ELF-1 (cell line): Measurements from ENCODE around the gene CAPG.
"Not testable (repeated sequence)": the region's sequence is repeated elsewhere in the genome, so short reads cannot be mapped to it uniquely, and the experiment has no call there.

ENCODE experiments used
- DNase-seq: peaks from one replicate; pipeline ENCODE4 v3.0.0-alpha.2; 2016; ENCODE audit warnings: low read depth, low spot score

The CAPG gene

DNA sequence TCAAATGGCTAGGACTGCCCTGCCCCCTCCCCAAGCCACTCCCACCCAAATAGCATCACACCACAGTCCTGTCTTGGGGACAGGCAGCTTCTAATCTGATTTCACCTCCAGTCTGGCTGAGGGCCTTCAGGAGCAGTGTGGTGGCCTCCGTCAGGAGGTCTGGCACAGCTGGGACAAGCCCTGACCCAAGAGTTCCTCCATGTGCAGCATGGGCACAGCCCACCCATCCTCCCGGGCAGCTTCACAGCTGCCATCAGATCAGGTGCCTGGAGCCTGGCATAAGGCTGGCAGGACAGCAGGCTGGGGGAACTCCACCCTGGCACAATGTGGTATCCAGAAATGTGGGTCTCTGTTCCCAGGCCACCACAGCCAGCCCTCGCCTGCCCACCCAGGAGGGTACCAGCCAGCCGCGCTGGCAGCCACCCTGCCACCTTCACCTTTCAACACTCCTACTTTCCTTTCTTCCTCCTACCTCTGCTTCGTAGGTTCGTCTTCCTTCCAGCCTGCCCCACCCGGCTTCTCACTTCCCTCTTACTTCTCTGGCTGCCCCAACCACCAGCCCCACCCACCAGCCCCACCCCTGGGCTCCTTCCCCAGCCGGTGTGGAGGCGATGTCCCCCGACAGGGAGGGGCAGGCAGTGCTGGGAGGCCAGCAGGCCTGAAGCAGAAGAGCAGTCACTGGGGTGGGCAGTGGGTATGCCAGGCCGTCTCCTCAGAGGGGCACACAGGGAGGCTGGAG is at the start of gene CAPG:
Gene CAPG, minus strand, starts transcription at position 522 of the 739 bp plus-strand sequence. CDS start 8,221 bp downstream, outside the sequence.
- no peak for DNase-seq

DNA sequence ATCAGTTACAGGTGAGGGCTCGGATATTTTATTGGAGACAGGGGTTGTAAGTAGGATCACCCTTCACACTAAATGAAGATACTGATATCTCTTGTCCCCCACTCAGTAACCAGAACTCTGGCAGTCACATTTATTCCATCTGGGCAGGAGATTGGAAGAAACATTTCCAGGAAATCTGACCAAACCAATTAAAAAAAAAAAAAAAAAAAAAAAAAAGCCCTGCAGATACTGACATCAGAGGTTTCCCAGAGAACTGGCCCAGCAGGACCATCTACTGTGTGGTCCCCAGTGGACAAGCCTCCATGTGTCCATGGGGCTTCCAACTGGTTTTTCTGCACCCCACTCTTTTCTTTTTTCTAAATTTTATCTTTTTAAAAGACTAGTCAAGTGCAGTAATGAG is 49.6 kb upstream of the CAPG start:
- no peak for DNase-seq

GRCh38 chr2:85458601-85459563 is 48.7 kb upstream of the CAPG start:
- DNase-seq: no peak

GRCh38 chr2:85457877-85458316 is 47.7 kb upstream of the CAPG start:
- DNase-seq: no peak

- no peak for DNase-seq
These were observed 46.9 kb upstream of the CAPG start for GRCh38 chr2:85457043-85457442.

DNA sequence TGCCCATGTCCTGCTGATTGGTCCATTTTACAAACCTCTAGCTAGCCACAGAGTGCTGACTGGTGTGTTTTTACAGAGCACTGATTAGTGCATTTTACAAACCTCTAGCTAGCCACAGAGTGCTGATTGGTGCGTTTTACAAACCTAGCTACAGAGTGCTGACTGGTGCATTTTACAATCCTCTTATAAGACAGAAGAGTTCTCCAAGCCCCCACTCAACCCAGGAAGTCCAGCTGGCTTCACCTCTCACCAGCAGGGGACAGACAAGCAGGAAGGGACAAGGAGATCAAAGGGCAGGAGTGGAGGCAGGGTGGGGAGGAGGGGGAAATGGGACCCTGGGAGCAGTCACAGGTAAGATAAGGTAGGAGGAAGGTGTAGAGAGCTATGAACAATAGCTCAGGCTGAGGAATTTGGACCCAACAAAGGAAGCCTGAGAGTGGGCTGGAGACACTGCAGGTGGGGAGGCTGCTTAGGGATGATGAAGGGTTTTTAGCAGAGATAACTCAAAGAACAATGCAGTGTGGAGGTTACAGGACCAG is 45.5 kb upstream of the CAPG start:
- DNase-seq: peak; percentile 76

DNA sequence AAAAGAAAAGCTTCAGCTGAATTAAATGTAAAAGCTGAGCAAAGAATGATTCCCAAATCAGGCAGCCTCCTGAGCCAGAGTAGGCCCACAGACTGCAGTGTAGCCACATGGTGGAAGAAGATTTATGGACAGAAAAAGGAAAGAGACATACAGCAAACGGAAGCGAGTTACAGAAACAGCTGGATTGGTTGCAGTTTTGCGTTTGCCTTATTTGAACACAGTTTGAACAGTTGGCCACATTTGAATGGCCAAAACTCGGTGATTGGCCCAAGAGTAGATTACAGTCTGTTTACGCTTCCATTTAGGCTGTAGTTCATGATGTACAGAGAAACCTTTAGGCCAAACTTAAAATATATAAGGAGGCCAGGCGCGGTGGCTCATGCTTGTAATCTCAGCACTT is 43.4 kb upstream of the CAPG start:
- DNase-seq: no peak

DNA sequence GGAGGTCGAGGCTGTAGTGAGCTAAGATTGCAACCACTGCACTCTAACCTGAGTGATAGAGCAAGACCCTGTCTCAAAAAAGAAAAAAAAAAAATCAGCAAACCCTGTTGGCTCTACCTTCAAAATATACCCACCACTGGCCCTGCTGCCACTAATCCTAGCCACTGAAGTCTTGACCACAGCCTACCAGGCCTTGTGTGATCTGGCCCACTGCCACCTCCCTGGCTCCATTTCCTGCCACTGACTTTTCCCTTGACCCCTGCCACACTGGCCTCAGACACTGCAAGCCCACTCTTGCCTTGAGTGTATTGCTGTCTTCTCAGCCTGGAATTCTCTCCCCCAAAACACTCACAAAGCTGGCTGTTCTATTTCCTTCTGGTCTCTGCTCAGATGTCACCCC is 42.1 kb upstream of the CAPG start:
- no peak for DNase-seq

DNA sequence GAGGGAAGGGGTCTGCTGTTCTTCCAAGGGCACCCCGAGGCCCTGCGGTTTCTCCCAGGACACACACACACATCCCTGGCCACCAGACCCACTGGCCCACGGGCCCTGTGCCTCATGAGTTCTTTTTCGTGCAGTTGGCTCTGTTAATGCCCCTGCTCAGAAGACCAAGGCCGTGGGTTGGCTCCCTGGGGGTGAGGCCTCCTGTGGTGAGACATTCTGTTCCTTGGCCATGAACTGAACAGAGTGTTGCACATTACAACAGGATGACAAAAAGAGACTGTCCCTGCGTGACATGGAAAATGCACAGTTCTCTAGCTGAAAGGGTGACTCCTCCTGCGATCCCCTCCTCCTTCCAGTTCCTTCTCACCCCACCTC is 39.0 kb upstream of the CAPG start:
- no peak for DNase-seq

- no peak for DNase-seq
These were observed 38.5 kb upstream of the CAPG start for GRCh38 chr2:85448461-85449213.

- DNase-seq: no peak
These were observed 37.0 kb upstream of the CAPG start for GRCh38 chr2:85447222-85447585.

GRCh38 chr2:85446296-85447221 is 36.4 kb upstream of the CAPG start:
- no peak for DNase-seq

GRCh38 chr2:85445316-85446295 is 35.4 kb upstream of the CAPG start:
- DNase-seq: no peak

DNA sequence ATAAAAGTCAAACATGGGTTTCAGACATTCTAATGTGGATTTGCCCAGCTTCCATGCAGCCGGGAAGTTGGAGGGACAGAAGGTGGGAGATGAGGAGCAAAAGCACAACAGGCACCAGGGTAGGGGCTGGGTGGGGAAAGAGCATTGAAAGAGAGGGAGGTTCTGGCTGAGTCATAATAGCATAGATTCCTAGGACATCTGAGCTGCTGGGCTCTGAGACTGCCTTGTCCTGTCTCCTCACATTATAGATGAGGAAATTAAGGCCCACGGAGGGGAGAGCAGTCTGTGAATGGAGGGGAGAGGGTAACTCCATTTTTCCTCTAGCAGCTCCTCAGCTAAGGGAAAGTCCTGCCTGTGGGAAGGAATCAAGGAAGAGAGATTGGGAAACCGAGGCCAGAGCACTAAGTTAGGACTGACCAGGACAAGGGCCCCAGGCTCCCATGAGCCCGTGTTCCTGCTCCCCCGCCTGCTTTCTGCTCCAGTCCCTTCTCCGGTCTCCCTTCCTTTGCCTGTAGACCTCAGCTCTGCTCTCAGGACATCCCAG is 34.5 kb upstream of the CAPG start:
- DNase-seq: no peak

GRCh38 chr2:85441864-85442263 is 31.7 kb upstream of the CAPG start:
- DNase-seq: no peak

DNA sequence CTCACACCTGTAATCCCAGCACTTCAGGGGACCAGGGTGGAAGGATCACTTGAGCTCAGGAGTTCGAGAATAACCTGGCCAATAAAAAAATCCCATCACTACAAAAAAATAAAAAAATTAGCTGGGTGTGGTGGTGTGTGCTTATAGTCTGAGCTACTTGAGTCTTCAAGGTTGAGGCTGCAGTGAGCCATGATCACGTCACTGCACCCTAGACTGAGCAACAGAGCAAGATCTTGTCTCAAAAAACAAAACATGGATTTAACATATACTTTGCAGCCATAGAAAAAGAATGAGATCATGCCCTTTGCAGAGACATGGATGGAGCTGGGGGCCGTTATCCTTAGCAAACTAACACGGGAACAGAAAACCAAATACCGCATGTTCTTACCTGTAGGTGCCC is 30.6 kb upstream of the CAPG start:
- no peak for DNase-seq

GRCh38 chr2:85439986-85440385 is 29.8 kb upstream of the CAPG start:
- DNase-seq: no peak

DNA sequence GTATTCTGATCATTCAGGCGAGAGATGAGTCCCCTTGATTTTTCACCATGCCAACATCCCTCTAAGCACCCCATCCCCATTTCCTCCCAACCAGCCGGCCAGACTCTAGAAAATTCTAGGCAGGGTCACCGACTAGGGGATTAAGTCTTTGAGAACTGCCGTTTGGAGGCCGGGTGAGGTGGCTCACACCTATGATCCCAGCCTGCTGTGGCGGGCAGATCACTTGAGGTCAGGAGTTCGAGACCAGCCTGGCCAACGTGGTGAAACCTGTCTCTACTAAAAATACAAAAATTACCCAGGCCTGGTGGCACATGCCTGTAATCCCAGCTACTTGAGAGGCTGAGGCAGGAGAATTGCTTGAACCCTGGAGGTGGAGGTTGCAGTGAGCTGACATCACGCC is 29.4 kb upstream of the CAPG start:
- not testable (repeated sequence) for DNase-seq

DNA sequence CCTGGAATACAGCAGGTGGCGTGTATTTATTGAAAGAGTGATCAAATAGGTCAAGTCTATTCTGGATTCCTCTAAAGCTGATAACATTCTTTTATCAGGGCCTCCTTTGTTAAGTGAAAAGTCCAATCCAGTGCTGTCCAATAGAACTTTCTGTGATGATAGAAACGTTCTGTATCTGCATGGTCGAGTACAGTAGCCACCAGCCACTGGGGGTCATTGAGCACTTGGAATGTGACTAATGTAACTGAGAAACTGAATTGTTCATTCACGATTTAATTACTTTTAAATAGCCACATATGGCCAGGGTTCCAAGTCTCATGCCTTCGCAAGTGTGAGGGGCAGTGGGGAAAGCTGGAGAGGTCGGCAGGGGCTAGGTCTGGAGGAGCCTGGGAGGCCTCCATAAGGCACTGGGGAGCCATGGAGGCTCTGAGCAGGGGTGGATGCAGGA is 28.9 kb upstream of the CAPG start:
- DNase-seq: no peak
